ENCODE measurements around the gene LRRC18. TPM values are rescaled to one million over a fixed set of nuclear protein-coding genes. Genes with fewer than 3 reads are reported as not detected.

Gene LRRC18
- total and polyA plus RNA-seq, 2 donors (not counting 1 experiment from before 2014, with no cell fraction given), result not detected

DNA sequence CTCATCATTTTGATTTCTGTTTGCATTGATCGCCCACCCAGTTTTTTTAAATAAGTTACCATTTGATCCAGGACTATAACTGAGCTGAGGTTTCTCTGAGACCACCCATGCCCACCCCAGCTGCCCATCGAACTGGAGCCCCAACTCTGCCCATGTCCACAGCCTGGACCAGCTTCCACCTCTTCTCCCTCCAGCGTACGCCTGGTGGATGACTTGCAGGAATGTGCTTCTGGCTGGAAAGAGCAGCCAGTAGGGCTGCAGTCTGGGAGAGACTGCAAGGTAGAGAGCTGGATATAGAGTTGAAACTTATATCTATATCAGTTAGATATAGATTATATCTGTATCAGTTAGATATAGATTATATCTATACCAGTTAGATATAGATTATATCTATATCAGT, 25.8 kb upstream of the LRRC18 start:
- no peak overlapping the region for H3K9ac ChIP-seq (ENCODE audit: low read length)
- no peak overlapping the region for H3K27ac ChIP-seq (ENCODE audit: low read length in 2 of 2)
- Mint-ChIP-seq H3K4me1 (no peaks in the 10 kb centered on the region), H3K27ac (no peak overlapping the region), H3K9me3 (ENCODE audit: insufficient read depth) (no peaks in the 10 kb centered on the region), H3K27me3 (no peaks in the 10 kb centered on the region), H3K4me3 (no peak overlapping the region)
- H3K4me1 ChIP-seq (ENCODE audit: control insufficient read depth in 2 of 2, insufficient read depth in 2 of 2, low read length in 2 of 2), result no peaks in the 10 kb centered on the region
- no peak overlapping the region for H2AFZ ChIP-seq (ENCODE audit: insufficient read depth, low read depth, low read length, poor library complexity, severe bottlenecking)
- no peaks in the 10 kb centered on the region for H3K9me3 ChIP-seq (ENCODE audit: control extremely low read depth in 1 of 3, control insufficient read depth in 2 of 3, insufficient read depth in 1 of 3, low read length in 2 of 3)
- ATAC-seq (ENCODE audit: low read depth), result no peak
- POLR2A ChIA-PET, result no interaction called here
- no peak overlapping the region for H3K4me3 ChIP-seq (ENCODE audit: control extremely low read depth in 1 of 5, extremely low read depth in 1 of 5, insufficient read depth in 1 of 5, low read depth in 2 of 5, low read length in 4 of 5)
- H3K27me3 ChIP-seq (replicated peaks in 1 of 4; ENCODE audit: control extremely low read depth in 1 of 4, control insufficient read depth in 3 of 4, insufficient read depth in 4 of 4, low read length in 3 of 4), result no peaks in the 10 kb centered on the region
- no peak overlapping the region for H3K4me2 ChIP-seq (replicated peaks; ENCODE audit: low read depth, low read length, poor library complexity, severe bottlenecking)
- intact Hi-C loops (cut with micrococcal nuclease), result no loop called here
- H4K20me1 ChIP-seq (ENCODE audit: control insufficient read depth, insufficient read depth, low read length, poor library complexity, severe bottlenecking), result peaks cover 32% of the 10 kb centered on the region
- no peak for TF ChIP-seq EZH2 (IDR thresholded peaks at IDR 0.05; ENCODE audit: borderline replicate concordance, insufficient read depth, low read depth, low read length, poor library complexity, severe bottlenecking)
- TF ChIP-seq, protein P1, sequence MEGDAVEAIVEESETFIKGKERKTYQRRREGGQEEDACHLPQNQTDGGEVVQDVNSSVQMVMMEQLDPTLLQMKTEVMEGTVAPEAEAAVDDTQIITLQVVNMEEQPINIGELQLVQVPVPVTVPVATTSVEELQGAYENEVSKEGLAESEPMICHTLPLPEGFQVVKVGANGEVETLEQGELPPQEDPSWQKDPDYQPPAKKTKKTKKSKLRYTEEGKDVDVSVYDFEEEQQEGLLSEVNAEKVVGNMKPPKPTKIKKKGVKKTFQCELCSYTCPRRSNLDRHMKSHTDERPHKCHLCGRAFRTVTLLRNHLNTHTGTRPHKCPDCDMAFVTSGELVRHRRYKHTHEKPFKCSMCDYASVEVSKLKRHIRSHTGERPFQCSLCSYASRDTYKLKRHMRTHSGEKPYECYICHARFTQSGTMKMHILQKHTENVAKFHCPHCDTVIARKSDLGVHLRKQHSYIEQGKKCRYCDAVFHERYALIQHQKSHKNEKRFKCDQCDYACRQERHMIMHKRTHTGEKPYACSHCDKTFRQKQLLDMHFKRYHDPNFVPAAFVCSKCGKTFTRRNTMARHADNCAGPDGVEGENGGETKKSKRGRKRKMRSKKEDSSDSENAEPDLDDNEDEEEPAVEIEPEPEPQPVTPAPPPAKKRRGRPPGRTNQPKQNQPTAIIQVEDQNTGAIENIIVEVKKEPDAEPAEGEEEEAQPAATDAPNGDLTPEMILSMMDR (IDR thresholded peaks at IDR 0.05), result no peak
- no peak for DNase-seq
- H3K79me2 ChIP-seq (ENCODE audit: control insufficient read depth, insufficient read depth, low read length), result no peaks in the 10 kb centered on the region
- 92% methylated on average over 2 of the region's 4 CpGs for WGBS (ENCODE audit: insufficient coverage)
- H3K36me3 ChIP-seq (replicated peaks in 1 of 2; ENCODE audit: control extremely low read depth in 1 of 2, control insufficient read depth in 1 of 2, extremely low read depth in 1 of 2, insufficient read depth in 2 of 2, low read length in 1 of 2), result peaks cover 6 to 98% of the 10 kb centered on the region in 2 experiments
- CTCF ChIA-PET, result interaction anchor here (0.9 to 1.1 kb wide), 2 partner anchors 15 to 307 kb away, joined by 3 read pairs; no protein-coding TSS in a partner anchor

DNA sequence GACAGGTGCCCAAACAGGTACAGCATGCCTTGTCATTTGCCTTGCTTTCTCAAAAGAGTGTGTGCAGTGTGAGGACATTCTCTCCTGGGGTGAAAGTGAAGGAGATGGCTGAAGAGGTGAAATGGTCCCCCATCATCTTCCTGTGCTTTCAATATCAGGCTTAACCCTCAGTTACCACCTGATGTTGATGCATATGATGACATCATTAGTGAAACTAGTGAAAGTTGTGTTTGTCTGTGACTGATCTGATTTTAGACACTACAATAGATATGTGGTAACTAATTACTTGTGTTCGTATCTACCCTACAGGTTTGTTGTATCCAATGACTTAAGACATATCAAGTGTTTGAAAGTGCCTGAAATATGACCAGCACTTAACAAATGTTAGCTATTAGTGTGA, 24.4 kb upstream of the LRRC18 start:
- no CpG with 5 or more reads among the region's 1 CpG for WGBS (ENCODE audit: insufficient coverage)
- no peak for ATAC-seq (ENCODE audit: low read depth)
- no peaks in the 10 kb centered on the region for H3K4me1 ChIP-seq (ENCODE audit: control insufficient read depth in 2 of 2, insufficient read depth in 2 of 2, low read length in 2 of 2)
- peaks cover 32% of the 10 kb centered on the region for H4K20me1 ChIP-seq (ENCODE audit: control insufficient read depth, insufficient read depth, low read length, poor library complexity, severe bottlenecking)
- H3K4me3 Mint-ChIP-seq, result no peak overlapping the region
- no peaks in the 10 kb centered on the region for H3K9me3 ChIP-seq (ENCODE audit: control extremely low read depth in 1 of 3, control insufficient read depth in 2 of 3, insufficient read depth in 1 of 3, low read length in 2 of 3)
- intact Hi-C loops (cut with micrococcal nuclease), result no loop called here
- no peaks in the 10 kb centered on the region for H3K27me3 ChIP-seq (replicated peaks in 1 of 4; ENCODE audit: control extremely low read depth in 1 of 4, control insufficient read depth in 3 of 4, insufficient read depth in 4 of 4, low read length in 3 of 4)
- no peaks in the 10 kb centered on the region for H3K27me3 Mint-ChIP-seq
- peaks cover 6 to 98% of the 10 kb centered on the region in 2 experiments for H3K36me3 ChIP-seq (replicated peaks in 1 of 2; ENCODE audit: control extremely low read depth in 1 of 2, control insufficient read depth in 1 of 2, extremely low read depth in 1 of 2, insufficient read depth in 2 of 2, low read length in 1 of 2)
- TF ChIP-seq, protein P1 (IDR thresholded peaks at IDR 0.05), result no peak
- H3K79me2 ChIP-seq (ENCODE audit: control insufficient read depth, insufficient read depth, low read length), result no peaks in the 10 kb centered on the region
- CTCF ChIA-PET, result no interaction called here
- no peak overlapping the region for H3K27ac ChIP-seq (ENCODE audit: low read length in 2 of 2)
- no peak overlapping the region for H3K9ac ChIP-seq (ENCODE audit: low read length)
- no peak overlapping the region for H3K27ac Mint-ChIP-seq
- no peak overlapping the region for H3K4me3 ChIP-seq (ENCODE audit: control extremely low read depth in 1 of 5, extremely low read depth in 1 of 5, insufficient read depth in 1 of 5, low read depth in 2 of 5, low read length in 4 of 5)
- POLR2A ChIA-PET, result no interaction called here
- no peaks in the 10 kb centered on the region for H3K4me1 Mint-ChIP-seq
- H3K4me2 ChIP-seq (replicated peaks; ENCODE audit: low read depth, low read length, poor library complexity, severe bottlenecking), result no peak overlapping the region
- H2AFZ ChIP-seq (ENCODE audit: insufficient read depth, low read depth, low read length, poor library complexity, severe bottlenecking), result no peak overlapping the region
- DNase-seq, result no peak
- no peaks in the 10 kb centered on the region for H3K9me3 Mint-ChIP-seq (ENCODE audit: insufficient read depth)
